IMR-90 (cell line): ENCODE results near the gene MACROD1. TPM values are rescaled to one million over a fixed set of nuclear protein-coding genes. Genes with fewer than 3 reads are reported as not detected.

Experiments
- ATAC-seq: fragments of 200-7000 bp; cut with Tn5 transposase; 2 replicates; pipeline ENCODE4 v1.9.1; 2020; ENCODE audit warnings: low read depth, mild to moderate bottlenecking, moderate library complexity
- BruUV-seq: library from RNA; stranded (reverse); fragments of 400-500 nt; replicated peaks from 2 replicates; lab custom pipeline; 2021; lab: Mats Ljungman, UMichigan
- CTCF ChIA-PET: fragments of 300-600 bp; formaldehyde crosslinking; extraction: SDS; loops from one replicate; lab custom pipeline; 2021; ENCODE audit warnings: antibody characterized with exemption; lab: Yijun Ruan, JAX
- POLR2A ChIA-PET: fragments of 300-600 bp; sonication (Branson Sonifier 250); formaldehyde crosslinking; loops from one replicate; lab custom pipeline; 2022; ENCODE audit warnings: antibody characterized with exemption; ENCODE audit not compliant: unreplicated experiment; lab: Charles Lee
- DNase-seq: peaks from one replicate; pipeline ENCODE4 v3.0.0; 2013
- H2AFZ ChIP-seq: replicated peaks from 2 replicates; pipeline ENCODE3; 2013; ENCODE audit warnings: low read length, mild to moderate bottlenecking; ENCODE audit not compliant: poor library complexity
- H2AK5ac ChIP-seq: 2 replicates; pipeline ENCODE4 v1.6.1; 2013; ENCODE audit warnings: low read depth, low read length, inconsistent platforms
- H2AK9ac ChIP-seq: replicated peaks from 2 replicates; pipeline ENCODE3; 2013; ENCODE audit warnings: mild to moderate bottlenecking, low read depth, low read length, moderate library complexity; ENCODE audit not compliant: poor library complexity
- H2BK120ac ChIP-seq: 2 replicates; pipeline ENCODE4 v1.6.1; 2013; ENCODE audit warnings: low read depth, low read length, inconsistent platforms
- H2BK15ac ChIP-seq: 3 replicates; pipeline ENCODE4 v1.6.1; 2013; ENCODE audit warnings: low read depth, low read length, inconsistent platforms
- H2BK20ac ChIP-seq: 2 replicates; pipeline ENCODE4 v1.6.1; 2013; ENCODE audit warnings: low read depth, mild to moderate bottlenecking, inconsistent platforms, low read length, moderate library complexity
- H2BK5ac ChIP-seq: 2 replicates; pipeline ENCODE4 v1.6.1; 2013; ENCODE audit warnings: mild to moderate bottlenecking, low read depth, low read length, inconsistent platforms; ENCODE audit not compliant: poor library complexity, severe bottlenecking
- H3K14ac ChIP-seq: replicated peaks from 2 replicates; pipeline ENCODE4 v1.6.1; 2013; ENCODE audit warnings: low read depth, low read length, inconsistent platforms
- H3K18ac ChIP-seq: 2 replicates; pipeline ENCODE4 v1.6.1; 2013; ENCODE audit warnings: low read depth, low read length, control low read depth
- H3K23ac ChIP-seq: 2 replicates; pipeline ENCODE4 v1.6.1; 2013; ENCODE audit warnings: low read depth, low read length, inconsistent platforms
- H3K27ac ChIP-seq: 2 replicates; pipeline ENCODE4 v1.5.1; 2013; ENCODE audit warnings: mild to moderate bottlenecking, control low read depth, low read length; ENCODE audit not compliant: insufficient read depth
- H3K27me3 ChIP-seq: 2 replicates; pipeline ENCODE4 v1.6.1; 2013; ENCODE audit warnings: low read length; ENCODE audit not compliant: control insufficient read depth, insufficient read depth
- H3K36me3 ChIP-seq: 2 replicates; pipeline ENCODE4 v1.6.1; 2013; ENCODE audit warnings: low read length, mixed read lengths; ENCODE audit not compliant: control insufficient read depth, insufficient read depth
- H3K4ac ChIP-seq: 2 replicates; pipeline ENCODE4 v1.6.1; 2013; ENCODE audit warnings: low read depth, low read length, inconsistent platforms
- H3K4me1 ChIP-seq: 2 replicates; pipeline ENCODE4 v1.6.1; 2013; ENCODE audit warnings: low read length, mixed read lengths; ENCODE audit not compliant: control insufficient read depth, insufficient read depth
- H3K4me2 ChIP-seq: 2 replicates; pipeline ENCODE4 v1.6.1; 2013; ENCODE audit warnings: low read depth, mild to moderate bottlenecking, control low read depth, low read length, moderate library complexity
- H3K4me3 ChIP-seq: 2 replicates; pipeline ENCODE4 v1.5.1; 2013; ENCODE audit warnings: low read depth, mild to moderate bottlenecking, control low read depth, low read length, moderate library complexity; ENCODE audit not compliant: insufficient read depth
- H3K56ac ChIP-seq: 2 replicates; pipeline ENCODE4 v1.6.1; 2013; ENCODE audit warnings: low read length, inconsistent platforms; ENCODE audit not compliant: insufficient read depth; ENCODE audit errors: extremely low read depth
- H3K79me1 ChIP-seq, 2 experiments: 2 replicates each; pipeline ENCODE4 v1.6.1; 2013; ENCODE audit warnings: low read length in 2 of 2, inconsistent platforms in 1 of 2, low read depth in 1 of 2
- H3K9ac ChIP-seq: 2 replicates; pipeline ENCODE4 v1.6.1; 2013; ENCODE audit warnings: low read depth, low read length, control low read depth
- H3K9me1 ChIP-seq: 2 replicates; pipeline ENCODE4 v1.6.1; 2013; ENCODE audit warnings: low read length, inconsistent platforms; ENCODE audit not compliant: insufficient read depth
- H3K9me3 ChIP-seq: 2 replicates; pipeline ENCODE4 v1.6.1; 2013; ENCODE audit warnings: low read length; ENCODE audit not compliant: control insufficient read depth, insufficient read depth
- H4K20me1 ChIP-seq: 2 replicates; pipeline ENCODE4 v1.6.1; 2013; ENCODE audit warnings: low read length, inconsistent platforms; ENCODE audit not compliant: insufficient read depth
- H4K5ac ChIP-seq: 2 replicates; pipeline ENCODE4 v1.6.1; 2013; ENCODE audit warnings: mild to moderate bottlenecking, low read depth, low read length, control low read depth
- H4K8ac ChIP-seq, 2 experiments: 2 replicates each; pipeline ENCODE4 v1.6.1; 2013; ENCODE audit warnings: low read depth in 2 of 2, low read length in 2 of 2, control low read depth in 1 of 2, inconsistent platforms in 1 of 2
- H4K91ac ChIP-seq: 2 replicates; pipeline ENCODE4 v1.6.1; 2013; ENCODE audit warnings: low read depth, low read length, inconsistent platforms; ENCODE audit not compliant: insufficient read depth
- CEBPB ChIP-seq: IDR thresholded peaks from 2 replicates; pipeline ENCODE4 v1.6.1; 2012; ENCODE audit warnings: low read depth, low read length, improper control_type of control experiment
- FOS ChIP-seq: fragments of 150-350 bp; IDR thresholded peaks from 2 replicates; pipeline ENCODE4 v1.6.1; 2016; ENCODE audit warnings: low read depth, low read length
- MAFK ChIP-seq: IDR thresholded peaks from 2 replicates; pipeline ENCODE4 v1.6.1; 2012; ENCODE audit warnings: low read depth, low read length, improper control_type of control experiment
- MAZ ChIP-seq: IDR thresholded peaks from 2 replicates; pipeline ENCODE4 v1.6.1; 2012; ENCODE audit warnings: low read depth, mild to moderate bottlenecking, low read length, improper control_type of control experiment, moderate library complexity, borderline replicate concordance
- MXI1 ChIP-seq: IDR thresholded peaks from 2 replicates; pipeline ENCODE4 v1.6.1; 2012; ENCODE audit warnings: low read depth, mild to moderate bottlenecking, low read length, moderate library complexity, borderline replicate concordance
- RAD21 ChIP-seq: IDR thresholded peaks from 2 replicates; pipeline ENCODE4 v1.6.1; 2012; ENCODE audit warnings: low read length, improper control_type of control experiment
- SMC3 ChIP-seq: fragments of 150-350 bp; IDR thresholded peaks from 2 replicates; pipeline ENCODE4 v1.6.1; 2016; ENCODE audit warnings: low read depth, mild to moderate bottlenecking, antibody characterized with exemption, low read length, moderate library complexity
- WGBS, 2 experiments: methylation state at CpG; one replicate each; pipeline versions ENCODE4 v1.1.5 to v1.1.7; 2013; ENCODE audit warnings: missing lambda C conversion rate in 2 of 2; ENCODE audit not compliant: insufficient read length in 1 of 2; ENCODE audit errors: extremely low coverage in 2 of 2; 5-methylcytosine and 5-hydroxymethylcytosine counted together
- dilution Hi-C: fragments of 300-500 bp; cut with HindIII; formaldehyde crosslinking; loops from one replicate; pipeline ENCODE4 v1.14.3; 2018; ENCODE audit warnings: low sequenced_read_pairs; ENCODE audit not compliant: unreplicated experiment
- in situ Hi-C: fragments of 300-500 bp; cut with MboI; formaldehyde crosslinking; loops from 3 replicates; pipeline ENCODE4 v1.14.3; 2019; ENCODE audit warnings: low sequenced_read_pairs, inconsistent platforms, mixed read lengths
- intact Hi-C: fragments of 100-400 bp; cut with micrococcal nuclease; formaldehyde crosslinking; loops from 2 replicates; pipeline ENCODE4 v1.10.0; 2022
- polyA plus RNA-seq, 3 experiments: library from polyadenylated mRNA; depleted of rRNA; stranded (reverse); fragments of >200 nt; gene quantifications; 2 replicates each; pipeline ENCODE4 v1.2.3, GENCODE V29; 2012; ENCODE audit warnings: low replicate concordance in 1 of 3
- total RNA-seq: library from RNA; depleted of rRNA; stranded (reverse); fragments of >200 nt; gene quantifications from 2 replicates; pipeline ENCODE4 v1.2.3, GENCODE V29; 2012
- TF ChIP-seq, protein P1 (sequence below): conservative IDR thresholded peaks from 2 replicates; pipeline ENCODE4 v1.5.1; 2012; ENCODE audit warnings: mild to moderate bottlenecking, low read depth, low read length, improper control_type of control experiment

The MACROD1 gene
- total and polyA plus RNA-seq, 2 of the 4 experiments (the other 2 are of a cell fraction): 2.5 to 9.3 TPM

DNA sequence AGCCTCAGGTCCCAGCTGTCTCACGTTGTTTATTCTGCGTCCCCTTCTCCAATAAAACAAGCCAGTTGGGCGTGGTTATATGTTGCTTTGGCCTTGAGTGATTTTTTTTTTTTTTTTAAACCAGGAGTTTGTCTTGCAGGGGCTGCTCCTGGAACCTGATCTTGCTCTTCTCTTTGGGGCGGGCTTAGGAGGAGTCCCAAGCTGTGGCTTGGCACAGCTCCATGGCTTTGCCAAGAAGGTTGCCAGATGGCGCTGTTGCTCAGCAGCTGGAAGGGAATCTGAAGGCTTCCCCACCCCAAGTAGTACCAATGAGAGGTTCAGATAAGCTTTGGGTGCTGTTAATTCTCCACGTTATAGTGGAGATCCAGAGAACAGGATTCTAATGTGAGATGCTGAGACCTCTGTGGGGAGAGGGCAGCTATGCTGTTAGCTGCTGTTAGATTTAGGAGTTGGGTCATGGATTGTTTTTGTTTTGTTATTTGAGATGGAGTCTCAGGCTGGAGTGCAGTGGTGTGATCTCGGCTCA is 38.6 kb upstream of the MACROD1 start:
- Histone ChIP-seq H2BK5ac (no peak overlapping the region), H4K91ac (no peak overlapping the region), H3K4me3 (no peak overlapping the region), H3K14ac (no peak overlapping the region), H3K4ac (no peak overlapping the region; the same call in 1 of the 2 replicates), H3K18ac (no peak overlapping the region), H3K4me2 (no peak overlapping the region), H2AFZ (peak overlapping the region; percentile 64), H3K56ac (no peak overlapping the region), H2AK9ac (peak overlapping the region; percentile 22), H3K27me3 (no peaks in the 10 kb centered on the region), H4K8ac (no peak overlapping the region; a peak in 1 of 4 replicates), H3K23ac (no peak overlapping the region), H3K27ac (no peak overlapping the region), H4K20me1 (peaks cover 13% of the 10 kb centered on the region; the same call in 1 of the 2 replicates), H3K4me1 (peaks cover 10% of the 10 kb centered on the region), H4K5ac (no peak overlapping the region), H2BK20ac (no peak overlapping the region), H3K9me3 (no peaks in the 10 kb centered on the region), H3K9me1 (no peaks in the 10 kb centered on the region), H3K36me3 (peaks cover 56% of the 10 kb centered on the region), H2BK15ac (no peak overlapping the region), H2BK120ac (no peak overlapping the region), H2AK5ac (no peak overlapping the region), H3K9ac (no peak overlapping the region), H3K79me1 (peaks cover 0 to 44% of the 10 kb centered on the region in 2 experiments; a peak in 3 of 4 replicates)
- ChIA-PET CTCF (interaction anchor here (0.6 to 2.0 kb wide), 10 partner anchors 10 to 150 kb away, joined by 3 to 12 read pairs (median 6); partner anchors contain the start of genes ESRRA and FKBP2), POLR2A (interaction anchor here (0.6 to 0.8 kb wide), 3 partner anchors 15 to 96 kb away, joined by 5 to 24 read pairs (median 6); no protein-coding TSS in a partner anchor)
- 40% methylated on average over 1 of the region's 7 CpGs; no CpG with 5 or more reads in 1 of the 2 experiments for WGBS, 2 experiments
- BruUV-seq: no TSS peak
- intact Hi-C loops (loop anchor here (1.0 to 10.0 kb wide), 2 partner anchors 97 to 450 kb away; no protein-coding TSS in a partner anchor), in situ Hi-C loops (loop anchor here (5.0 kb wide), 1 partner anchor 98 kb away; the partner anchor contains the start of gene CATSPERZ), dilution Hi-C loops (no loop called here)
- peak; percentile 96 for DNase-seq
- peak; percentile 72 for ATAC-seq
- TF ChIP-seq MXI1 (no peak), MAFK (no peak), MAZ (peak; percentile 76; the same call in 1 of the 2 replicates), FOS (no peak), CEBPB (no peak), RAD21 (peak; percentile 96), SMC3 (peak; percentile 92)
- TF ChIP-seq, protein P1, sequence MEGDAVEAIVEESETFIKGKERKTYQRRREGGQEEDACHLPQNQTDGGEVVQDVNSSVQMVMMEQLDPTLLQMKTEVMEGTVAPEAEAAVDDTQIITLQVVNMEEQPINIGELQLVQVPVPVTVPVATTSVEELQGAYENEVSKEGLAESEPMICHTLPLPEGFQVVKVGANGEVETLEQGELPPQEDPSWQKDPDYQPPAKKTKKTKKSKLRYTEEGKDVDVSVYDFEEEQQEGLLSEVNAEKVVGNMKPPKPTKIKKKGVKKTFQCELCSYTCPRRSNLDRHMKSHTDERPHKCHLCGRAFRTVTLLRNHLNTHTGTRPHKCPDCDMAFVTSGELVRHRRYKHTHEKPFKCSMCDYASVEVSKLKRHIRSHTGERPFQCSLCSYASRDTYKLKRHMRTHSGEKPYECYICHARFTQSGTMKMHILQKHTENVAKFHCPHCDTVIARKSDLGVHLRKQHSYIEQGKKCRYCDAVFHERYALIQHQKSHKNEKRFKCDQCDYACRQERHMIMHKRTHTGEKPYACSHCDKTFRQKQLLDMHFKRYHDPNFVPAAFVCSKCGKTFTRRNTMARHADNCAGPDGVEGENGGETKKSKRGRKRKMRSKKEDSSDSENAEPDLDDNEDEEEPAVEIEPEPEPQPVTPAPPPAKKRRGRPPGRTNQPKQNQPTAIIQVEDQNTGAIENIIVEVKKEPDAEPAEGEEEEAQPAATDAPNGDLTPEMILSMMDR: peak; percentile 96
